GM19193 (cell line): ENCODE data around the gene OPCML.

ENCODE experiments used
- POLR2A ChIP-seq: IDR thresholded peaks from 4 replicates; pipeline ENCODE4 v1.6.1; 2011; ENCODE audit not compliant: insufficient read depth, insufficient read length; ENCODE audit errors: extremely low read depth

The OPCML gene

DNA sequence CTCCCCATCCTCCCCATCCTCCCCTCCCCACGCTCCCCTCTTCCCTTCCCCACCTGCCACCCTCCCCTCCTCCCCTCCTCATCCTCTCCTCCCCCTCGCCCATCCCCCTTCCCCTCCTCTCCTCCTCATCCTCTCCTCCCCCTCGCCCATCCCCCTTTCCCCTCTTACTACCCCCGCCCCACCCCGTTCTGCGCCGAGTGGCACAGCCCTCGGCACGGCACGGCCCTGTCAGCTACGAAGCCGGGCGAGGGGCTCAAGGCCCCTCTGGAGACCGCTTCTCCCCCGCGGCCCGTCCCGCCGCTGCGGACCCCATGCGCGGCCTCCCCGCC is 449.9 kb downstream of the OPCML start:
- TF ChIP-seq POLR2A, result no peak

DNA sequence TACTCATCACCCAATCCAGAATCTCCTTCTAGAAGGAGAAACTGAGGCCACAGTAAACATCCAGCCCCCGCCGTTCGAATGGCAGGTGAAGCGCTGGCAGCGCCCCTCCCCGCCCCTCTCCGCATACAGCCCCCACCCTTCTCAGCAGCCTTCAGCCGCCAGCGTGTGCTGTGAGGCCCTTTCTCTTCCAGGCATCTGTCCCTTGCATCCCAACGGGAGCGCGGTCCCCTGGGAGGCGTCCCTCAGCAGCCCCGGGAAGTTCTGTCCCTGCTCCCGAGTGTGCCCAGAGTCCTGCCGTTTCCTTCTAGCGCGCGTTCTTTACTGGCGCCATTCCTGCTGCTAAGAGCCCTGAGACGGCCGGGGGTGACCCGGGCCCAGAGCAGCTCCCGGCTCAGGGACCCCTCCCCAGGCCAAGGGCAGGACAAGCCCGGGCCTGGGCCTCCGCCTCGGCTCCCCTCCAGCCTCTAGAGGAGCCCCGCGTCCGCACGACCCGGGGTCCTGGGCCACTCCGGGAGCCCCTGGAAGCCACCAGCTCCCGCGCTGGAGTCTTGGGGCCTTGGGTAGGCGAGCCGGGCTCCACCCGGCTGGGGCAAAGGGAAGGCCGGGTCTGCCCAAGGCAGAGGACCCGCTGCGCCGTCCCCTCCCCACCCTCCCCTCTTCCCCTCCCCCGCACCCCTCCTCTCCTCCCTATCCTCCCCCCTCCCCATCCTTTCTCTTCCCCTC is 450.4 kb downstream of the OPCML start:
- TF ChIP-seq POLR2A, result no peak

DNA sequence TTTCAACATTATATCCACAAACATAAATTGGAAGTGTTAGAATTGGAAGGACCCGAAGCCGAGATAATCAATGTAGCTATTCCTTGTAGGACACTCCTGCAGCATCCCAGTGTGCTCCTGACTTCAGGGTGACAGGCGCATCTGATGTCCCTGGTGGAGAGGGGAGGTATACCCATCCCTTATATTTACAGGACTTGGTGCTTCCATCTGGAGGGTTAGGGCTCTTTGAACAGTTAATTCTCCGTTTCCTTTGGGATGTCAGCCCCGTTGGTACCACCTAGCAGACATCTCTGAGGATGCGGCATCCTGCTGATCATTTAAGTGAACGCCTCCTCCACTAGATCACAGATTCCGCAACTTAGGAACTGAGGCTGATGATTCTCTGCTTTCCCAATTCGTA is 451.3 kb downstream of the OPCML start:
- no peak for TF ChIP-seq POLR2A

DNA sequence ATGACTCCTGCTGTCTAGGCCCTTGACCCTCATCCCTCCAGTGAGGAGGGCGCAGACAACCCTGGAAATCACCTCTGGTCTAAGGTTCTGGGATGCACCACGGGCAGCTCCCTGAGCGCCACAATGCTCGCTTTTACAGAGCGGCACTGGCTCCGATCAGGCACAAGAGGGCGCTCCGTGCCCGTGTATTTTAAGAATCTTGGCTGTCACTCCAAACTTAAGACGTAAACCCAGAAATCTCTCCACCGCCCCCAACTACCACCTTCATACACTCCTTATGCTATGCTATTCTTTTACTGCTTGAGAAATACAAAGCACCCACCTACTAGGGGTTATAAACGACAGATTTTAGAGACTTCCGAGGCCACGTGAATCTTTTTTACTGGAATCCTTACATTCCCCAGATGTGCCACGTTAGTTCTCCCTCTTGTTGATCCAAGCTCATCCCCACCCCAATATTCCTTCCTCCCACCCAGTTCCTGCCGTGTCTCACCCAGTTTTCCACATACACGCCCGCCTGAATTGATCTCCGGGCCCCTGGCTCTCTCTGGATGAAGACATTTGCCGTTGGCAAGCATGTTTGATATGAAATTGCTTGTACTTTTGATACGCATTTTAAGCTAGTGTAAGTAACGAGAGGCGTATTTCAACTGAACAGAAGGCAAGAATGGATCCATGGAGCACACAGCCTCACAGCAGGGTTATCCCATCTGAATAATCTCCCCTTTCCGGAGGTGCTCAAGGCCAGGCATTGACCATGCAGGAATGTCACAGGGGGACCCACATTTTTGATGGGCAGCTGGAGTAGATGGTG is 453.5 kb downstream of the OPCML start:
- TF ChIP-seq POLR2A, result no peak

DNA sequence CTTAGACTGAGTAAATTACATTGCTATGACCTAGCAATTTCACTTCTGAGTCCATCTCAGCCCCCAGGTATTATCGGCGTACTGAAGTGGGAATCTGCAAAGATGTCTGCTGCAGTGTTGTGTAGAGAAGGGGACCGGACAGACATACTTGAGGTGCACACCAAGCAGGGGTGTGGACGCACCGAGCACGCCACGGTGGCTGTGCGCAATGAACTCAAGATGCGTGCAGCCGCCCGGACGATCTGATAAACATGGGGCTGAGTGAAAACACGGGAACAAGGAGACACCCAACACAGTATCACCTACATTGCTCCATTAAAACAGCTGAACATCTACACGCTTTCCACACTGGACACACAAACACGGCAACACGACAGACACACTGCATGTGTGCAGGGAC is 454.3 kb downstream of the OPCML start:
- TF ChIP-seq POLR2A, result no peak

DNA sequence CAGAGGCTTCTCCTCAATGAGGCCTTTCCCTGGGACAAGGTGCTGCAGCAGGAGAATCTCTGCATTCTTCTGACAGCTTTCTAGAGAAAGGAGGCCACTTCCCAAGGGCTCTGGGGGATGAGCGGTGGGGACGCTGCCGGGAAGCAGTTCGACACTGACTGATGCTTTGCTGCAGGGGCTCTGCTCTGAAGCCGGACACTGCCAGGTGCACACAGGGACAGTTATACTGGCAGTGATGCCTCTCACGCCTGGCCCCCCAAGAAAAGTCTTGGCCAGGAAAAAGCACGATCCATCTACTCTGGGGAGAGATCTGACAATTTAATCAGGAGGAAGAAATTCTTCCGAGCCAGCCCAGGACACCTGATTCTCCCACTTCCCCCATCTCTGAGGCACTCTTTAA is 456.9 kb downstream of the OPCML start:
- TF ChIP-seq POLR2A, result no peak

DNA sequence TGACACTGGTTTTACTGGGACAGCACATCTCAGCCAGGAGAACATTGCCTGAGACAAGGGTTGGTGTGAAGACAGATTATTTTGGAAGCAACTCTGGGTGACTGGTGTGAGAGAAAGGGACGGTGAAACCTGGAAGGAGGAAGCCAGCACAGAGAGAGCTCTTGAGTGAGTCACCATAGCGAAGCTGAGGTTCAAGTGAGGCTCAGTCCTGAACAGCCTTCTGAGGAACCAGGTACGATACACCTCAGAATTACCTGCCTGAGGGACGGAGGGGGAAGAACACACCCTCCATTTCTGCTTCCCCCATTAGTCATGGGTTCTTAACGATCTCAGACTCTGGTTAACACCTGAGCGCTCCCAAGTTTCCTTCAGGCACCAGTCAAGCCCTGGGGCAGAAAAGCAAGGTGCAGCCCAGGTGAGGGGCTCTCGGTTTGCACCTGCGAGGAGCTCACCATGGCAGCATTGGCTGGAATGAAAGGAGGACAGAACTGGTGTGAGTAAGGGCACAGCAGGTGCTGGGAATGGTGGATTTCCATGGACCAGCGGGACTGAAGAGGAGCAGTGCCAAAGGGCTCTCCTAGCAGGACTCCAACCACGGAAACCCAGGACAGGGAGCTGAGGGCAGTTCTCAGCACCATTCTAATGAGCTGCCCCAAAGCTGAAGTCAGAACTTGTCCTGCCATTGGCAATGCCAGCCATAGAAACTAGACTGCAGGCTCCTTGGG is 459.3 kb downstream of the OPCML start:
- TF ChIP-seq POLR2A, result no peak

DNA sequence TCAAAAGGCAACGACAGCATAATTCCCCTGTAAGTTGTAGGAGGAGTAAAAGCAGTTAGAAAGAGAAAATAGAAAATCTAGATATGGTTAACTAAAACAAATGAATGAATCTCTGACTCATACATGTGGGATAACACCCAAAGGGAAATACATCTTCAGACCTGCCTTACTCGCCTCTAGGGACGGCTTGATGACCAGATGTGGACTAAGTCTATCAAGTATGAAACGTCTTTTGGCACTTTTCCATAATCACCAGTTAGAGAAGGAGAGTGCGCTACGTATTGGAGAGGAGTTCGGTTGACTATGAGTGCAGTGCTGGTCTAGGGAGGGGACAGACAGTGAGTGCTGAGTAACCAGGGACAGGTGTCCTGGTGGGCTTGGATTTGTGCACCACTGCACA is 459.9 kb downstream of the OPCML start:
- no peak for TF ChIP-seq POLR2A

DNA sequence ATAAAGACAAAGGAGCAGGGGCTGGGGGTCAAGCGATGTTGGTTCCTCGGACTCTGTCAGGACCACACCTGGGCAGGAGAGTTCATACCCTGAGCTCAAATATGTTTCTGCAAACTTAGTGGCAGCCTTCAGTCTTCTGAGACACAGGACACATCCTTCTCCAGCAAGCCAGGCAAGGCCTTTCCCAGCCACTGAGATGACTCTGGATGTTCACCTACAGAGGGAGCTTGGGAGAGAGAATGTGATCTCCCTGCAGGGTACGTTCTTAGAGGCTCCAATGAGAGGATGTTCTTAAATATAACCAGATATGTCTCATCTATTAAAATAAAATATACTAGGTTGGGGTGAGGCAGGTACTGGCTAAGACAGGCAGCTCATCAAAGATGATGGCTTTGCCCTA is 461.5 kb downstream of the OPCML start:
- no peak for TF ChIP-seq POLR2A

DNA sequence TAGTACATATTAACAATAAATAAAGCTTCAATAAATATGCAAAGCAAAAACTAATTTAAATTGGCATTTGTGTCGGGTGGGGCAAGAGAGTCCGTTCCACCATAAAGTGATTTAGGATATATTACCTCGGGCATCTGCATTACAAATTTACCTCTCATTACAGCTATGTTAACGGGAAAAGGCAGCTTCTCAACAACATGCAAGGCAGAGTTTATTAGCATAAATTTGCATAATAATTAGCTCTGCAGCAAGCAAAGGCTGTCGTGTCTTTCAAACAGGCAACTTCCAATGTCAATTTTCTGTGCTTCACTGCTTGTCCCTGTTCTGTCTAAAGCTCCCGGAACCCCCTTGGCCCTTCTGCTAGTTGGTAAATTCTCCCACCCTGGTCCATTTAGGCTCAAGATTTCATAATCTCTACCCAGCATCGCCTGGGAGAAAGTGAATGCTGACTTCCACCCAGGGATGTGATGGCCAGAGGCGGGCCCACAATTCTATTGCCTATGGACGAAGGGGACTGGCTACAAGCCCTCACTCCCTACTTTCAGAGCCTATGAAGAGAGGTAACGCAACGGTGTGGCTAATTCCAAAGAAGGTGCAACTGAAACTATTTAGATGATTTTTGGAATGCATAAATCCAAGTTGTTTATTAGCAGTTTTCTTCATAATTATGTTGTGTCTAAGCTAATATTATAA is 462.1 kb downstream of the OPCML start:
- TF ChIP-seq POLR2A, result no peak

DNA sequence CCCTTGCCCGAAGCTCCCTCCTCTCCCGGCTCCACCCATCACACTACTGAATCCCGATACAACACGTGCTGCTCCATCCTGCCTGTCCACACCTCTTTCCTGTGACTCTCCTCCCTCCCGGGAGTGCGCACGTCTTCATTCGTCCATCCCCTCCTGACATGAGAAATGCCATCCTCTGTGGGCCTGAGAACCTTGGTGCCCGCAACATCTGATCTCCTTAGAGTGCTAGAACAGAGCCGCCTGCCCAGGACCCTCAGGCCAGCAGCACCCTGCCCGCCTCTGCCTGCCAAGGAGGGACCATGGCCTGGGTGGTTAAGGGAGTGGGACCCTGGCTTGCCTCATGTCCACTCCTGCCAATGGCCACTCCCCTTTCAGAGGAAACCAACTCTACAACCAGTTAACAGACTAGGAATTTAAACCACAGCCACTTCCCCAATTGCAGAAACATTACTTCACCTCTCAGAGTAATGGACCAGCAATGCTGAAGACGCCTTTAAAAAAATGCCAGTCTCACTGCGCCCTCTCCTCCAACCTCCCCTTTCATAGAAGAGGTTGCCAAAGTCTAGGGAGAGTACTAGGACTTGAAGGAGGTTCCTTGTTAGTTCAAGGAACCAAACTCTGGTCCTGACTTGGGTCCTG is 466.3 kb downstream of the OPCML start:
- TF ChIP-seq POLR2A, result no peak

DNA sequence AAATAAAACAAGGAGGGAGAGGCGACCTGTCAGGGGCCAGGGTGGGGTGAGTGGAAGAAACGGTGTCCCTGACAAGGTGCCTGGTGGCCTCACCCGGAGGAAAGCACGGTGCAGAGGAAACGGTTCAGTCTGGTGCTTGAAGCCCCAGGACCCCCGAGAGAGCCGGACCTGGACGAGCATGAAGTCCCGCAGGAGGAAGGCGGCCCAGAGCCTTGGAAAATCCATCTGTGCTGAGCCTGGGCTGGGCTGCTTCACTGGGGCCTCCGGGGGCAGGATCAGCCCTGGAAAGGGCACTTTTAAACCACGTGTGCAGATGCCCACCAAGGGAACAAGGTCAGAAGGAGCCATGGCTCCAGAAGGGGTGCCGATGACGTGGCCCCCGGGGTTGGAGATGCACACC is 467.3 kb downstream of the OPCML start:
- TF ChIP-seq POLR2A, result no peak

DNA sequence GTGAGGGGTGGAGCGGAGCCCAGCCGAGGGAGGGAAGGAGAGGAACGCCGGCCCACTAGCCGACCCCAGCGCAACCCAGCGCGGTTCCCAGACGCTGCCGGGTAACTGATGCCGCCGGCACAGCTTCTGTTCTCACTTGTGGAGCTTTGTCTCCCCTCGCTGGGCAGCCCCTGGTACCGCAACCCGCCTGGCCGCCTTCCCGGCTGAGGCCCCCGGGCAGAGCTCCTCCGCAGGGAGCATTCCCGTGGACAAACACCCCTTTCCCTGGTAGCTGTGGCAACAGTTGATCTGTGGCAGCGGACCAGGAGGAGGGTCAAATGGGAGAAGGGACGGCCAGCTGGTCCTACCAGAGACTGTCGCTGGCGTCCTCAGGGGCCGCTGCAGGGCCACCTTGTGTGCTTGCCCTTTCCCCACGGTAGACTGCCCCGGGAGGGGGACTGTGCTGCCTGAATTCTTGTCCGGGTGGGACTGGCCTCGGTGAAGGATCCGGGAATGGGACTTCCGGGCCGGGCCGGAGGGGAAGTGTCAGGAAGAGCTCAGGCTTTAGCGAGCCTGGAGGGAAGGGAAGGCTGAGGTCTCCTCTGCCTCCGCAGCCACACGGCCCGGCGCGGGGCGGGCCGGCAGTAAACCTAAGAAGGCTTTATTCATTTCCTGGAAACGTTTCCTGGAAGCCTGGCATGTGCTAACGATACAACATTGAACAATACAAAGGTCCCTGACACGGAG is 468.0 kb downstream of the OPCML start:
- TF ChIP-seq POLR2A, result no peak

DNA sequence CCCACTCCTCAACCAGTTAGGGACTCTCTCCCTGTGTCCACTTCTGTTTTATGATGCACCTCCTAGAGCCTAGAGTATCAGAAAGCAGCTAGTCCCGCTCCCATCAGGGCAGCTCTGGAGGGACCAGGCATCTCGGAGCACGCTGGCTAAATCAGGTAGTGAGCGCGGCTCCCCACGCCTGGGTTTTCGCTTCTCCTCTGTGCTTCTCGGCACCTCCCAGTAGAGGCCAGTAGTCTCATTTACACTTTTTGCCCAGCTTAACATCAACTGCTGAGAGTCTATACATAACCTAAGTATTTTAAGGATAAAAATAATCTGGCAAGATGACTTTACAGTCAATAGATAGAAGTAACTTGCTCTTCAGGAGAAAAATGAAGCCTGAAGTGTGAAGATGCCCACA is 473.8 kb downstream of the OPCML start:
- no peak for TF ChIP-seq POLR2A
